ENCODE measurements around the gene RCSD1. TPM values are rescaled to one million over a fixed set of nuclear protein-coding genes. Genes with fewer than 3 reads are reported as not detected.

RCSD1 gene
- total RNA-seq, 1 experiment from 2014 or later = not detected

GRCh38 chr1:167673265-167673664 is 43.2 kb downstream of the RCSD1 start:
- POLR2A ChIA-PET (ENCODE audit: low non-redundant PET) = no interaction called here
- TF ChIP-seq EZH2 (IDR thresholded peaks at IDR 0.05; ENCODE audit: borderline replicate concordance, low read depth, low read length, poor library complexity, severe bottlenecking) = no peak
- TF ChIP-seq, protein P1, sequence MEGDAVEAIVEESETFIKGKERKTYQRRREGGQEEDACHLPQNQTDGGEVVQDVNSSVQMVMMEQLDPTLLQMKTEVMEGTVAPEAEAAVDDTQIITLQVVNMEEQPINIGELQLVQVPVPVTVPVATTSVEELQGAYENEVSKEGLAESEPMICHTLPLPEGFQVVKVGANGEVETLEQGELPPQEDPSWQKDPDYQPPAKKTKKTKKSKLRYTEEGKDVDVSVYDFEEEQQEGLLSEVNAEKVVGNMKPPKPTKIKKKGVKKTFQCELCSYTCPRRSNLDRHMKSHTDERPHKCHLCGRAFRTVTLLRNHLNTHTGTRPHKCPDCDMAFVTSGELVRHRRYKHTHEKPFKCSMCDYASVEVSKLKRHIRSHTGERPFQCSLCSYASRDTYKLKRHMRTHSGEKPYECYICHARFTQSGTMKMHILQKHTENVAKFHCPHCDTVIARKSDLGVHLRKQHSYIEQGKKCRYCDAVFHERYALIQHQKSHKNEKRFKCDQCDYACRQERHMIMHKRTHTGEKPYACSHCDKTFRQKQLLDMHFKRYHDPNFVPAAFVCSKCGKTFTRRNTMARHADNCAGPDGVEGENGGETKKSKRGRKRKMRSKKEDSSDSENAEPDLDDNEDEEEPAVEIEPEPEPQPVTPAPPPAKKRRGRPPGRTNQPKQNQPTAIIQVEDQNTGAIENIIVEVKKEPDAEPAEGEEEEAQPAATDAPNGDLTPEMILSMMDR (conservative IDR thresholded peaks at IDR 0.05; ENCODE audit: low read depth, low read length) = no peak
- BruUV-seq (replicated peaks) = no TSS peak
- no peaks in the 10 kb centered on the region for H3K27me3 ChIP-seq (replicated peaks; ENCODE audit: insufficient read depth, low read depth, low read length, poor library complexity)
- no peak for DNase-seq (ENCODE audit: low spot score)
- CTCF ChIA-PET = no interaction called here
- no peaks in the 10 kb centered on the region for H3K4me1 ChIP-seq (ENCODE audit: insufficient read depth, low read length, poor library complexity, severe bottlenecking)
- H3K4me3 ChIP-seq (ENCODE audit: low read depth, low read length, poor library complexity, severe bottlenecking) = no peak overlapping the region
- H3K9me3 ChIP-seq (ENCODE audit: low read depth, low read length, poor library complexity, severe bottlenecking) = no peaks in the 10 kb centered on the region
- H3K27ac ChIP-seq (ENCODE audit: low read depth, low read length, poor library complexity, severe bottlenecking) = no peak overlapping the region
- no peaks in the 10 kb centered on the region for H3K36me3 ChIP-seq (ENCODE audit: insufficient read depth, low read length, poor library complexity, severe bottlenecking)
- intact Hi-C loops (cut with micrococcal nuclease; ENCODE audit: unreplicated experiment) = no loop called here

DNA sequence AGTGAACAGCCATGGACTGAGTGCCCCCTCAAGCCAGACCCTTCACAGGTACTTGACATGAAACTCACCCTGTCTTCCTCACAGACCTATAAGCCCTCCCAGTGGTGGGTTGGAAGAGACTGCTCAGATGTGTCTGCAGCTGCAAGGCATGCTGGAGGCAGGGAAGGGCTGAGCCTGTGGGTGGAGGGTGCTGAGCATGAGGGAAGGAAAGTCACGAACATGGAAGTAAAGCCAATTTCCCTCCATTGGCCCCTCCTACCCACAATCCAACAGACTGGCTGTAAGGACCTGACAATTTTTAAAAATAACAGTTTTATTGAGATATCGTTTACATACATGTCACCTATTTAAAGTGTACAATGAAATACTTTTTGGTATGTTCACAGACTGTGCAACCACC is 44.1 kb downstream of the RCSD1 start:
- no peaks in the 10 kb centered on the region for H3K4me1 ChIP-seq (ENCODE audit: insufficient read depth, low read length, poor library complexity, severe bottlenecking)
- POLR2A ChIA-PET (ENCODE audit: low non-redundant PET) = no interaction called here
- H3K27me3 ChIP-seq (replicated peaks; ENCODE audit: insufficient read depth, low read depth, low read length, poor library complexity) = no peaks in the 10 kb centered on the region
- no peak overlapping the region for H3K27ac ChIP-seq (ENCODE audit: low read depth, low read length, poor library complexity, severe bottlenecking)
- DNase-seq (ENCODE audit: low spot score) = no peak
- CTCF ChIA-PET = no interaction called here
- intact Hi-C loops (cut with micrococcal nuclease; ENCODE audit: unreplicated experiment) = no loop called here
- no TSS peak for BruUV-seq (replicated peaks)
- no peaks in the 10 kb centered on the region for H3K9me3 ChIP-seq (ENCODE audit: low read depth, low read length, poor library complexity, severe bottlenecking)
- H3K36me3 ChIP-seq (ENCODE audit: insufficient read depth, low read length, poor library complexity, severe bottlenecking) = no peaks in the 10 kb centered on the region
- TF ChIP-seq EZH2 (IDR thresholded peaks at IDR 0.05; ENCODE audit: borderline replicate concordance, low read depth, low read length, poor library complexity, severe bottlenecking) = no peak
- TF ChIP-seq, protein P1 (conservative IDR thresholded peaks at IDR 0.05; ENCODE audit: low read depth, low read length) = no peak
- H3K4me3 ChIP-seq (ENCODE audit: low read depth, low read length, poor library complexity, severe bottlenecking) = no peak overlapping the region

GRCh38 chr1:167675440-167675839 is 45.4 kb downstream of the RCSD1 start:
- Histone ChIP-seq H3K27ac (ENCODE audit: low read depth, low read length, poor library complexity, severe bottlenecking) (no peak overlapping the region), H3K36me3 (ENCODE audit: insufficient read depth, low read length, poor library complexity, severe bottlenecking) (no peaks in the 10 kb centered on the region), H3K27me3 (replicated peaks; ENCODE audit: insufficient read depth, low read depth, low read length, poor library complexity) (no peaks in the 10 kb centered on the region), H3K4me3 (ENCODE audit: low read depth, low read length, poor library complexity, severe bottlenecking) (no peak overlapping the region), H3K4me1 (ENCODE audit: insufficient read depth, low read length, poor library complexity, severe bottlenecking) (no peaks in the 10 kb centered on the region), H3K9me3 (ENCODE audit: low read depth, low read length, poor library complexity, severe bottlenecking) (no peaks in the 10 kb centered on the region)
- no TSS peak for BruUV-seq (replicated peaks)
- intact Hi-C loops (cut with micrococcal nuclease; ENCODE audit: unreplicated experiment) = no loop called here
- TF ChIP-seq EZH2 (IDR thresholded peaks at IDR 0.05; ENCODE audit: borderline replicate concordance, low read depth, low read length, poor library complexity, severe bottlenecking) = no peak
- TF ChIP-seq, protein P1 (conservative IDR thresholded peaks at IDR 0.05; ENCODE audit: low read depth, low read length) = no peak
- ChIA-PET POLR2A (ENCODE audit: low non-redundant PET) (no interaction called here), CTCF (no interaction called here)
- no peak for DNase-seq (ENCODE audit: low spot score)

Measured in A673 (cell line).